Keratinocyte (primary cell): ENCODE measurements around the gene ARID1B. TPM values are rescaled to one million over a fixed set of nuclear protein-coding genes. Genes with fewer than 3 reads are reported as not detected.

Experiments used
- DNase-seq: peaks from one replicate; pipeline ENCODE4 v3.0.0-alpha.2; 2011; ENCODE audit warnings: low read depth, missing footprints, low spot score
- FAIRE-seq: peaks from 2 replicates; lab custom pipeline; 2011; peaks lifted over from hg19 to GRCh38; lab: Jason Lieb, UNC
- H2AFZ ChIP-seq: 2 replicates; pipeline ENCODE4 v1.6.0; 2012; ENCODE audit warnings: low read length, control low read depth, inconsistent platforms; ENCODE audit not compliant: control insufficient read depth
- H3K27ac ChIP-seq: 2 replicates; pipeline ENCODE4 v1.5.1; 2011; ENCODE audit warnings: low read length; ENCODE audit not compliant: control insufficient read depth, insufficient read depth
- H3K27me3 ChIP-seq: 3 replicates; pipeline ENCODE4 v1.6.0; 2011; ENCODE audit warnings: low read length; ENCODE audit not compliant: control insufficient read depth, insufficient read depth; ENCODE audit errors: extremely low read depth
- H3K36me3 ChIP-seq, 2 experiments: 2 replicates in 1 of 2; 3 replicates in 1 of 2; pipeline ENCODE4 v1.5.1; 2011; ENCODE audit warnings: low read length in 2 of 2, mild to moderate bottlenecking in 1 of 2; ENCODE audit not compliant: control insufficient read depth in 2 of 2, insufficient read depth in 2 of 2; ENCODE audit errors: extremely low read depth in 1 of 2
- H3K4me1 ChIP-seq: 3 replicates; pipeline ENCODE4 v1.5.1; 2011; ENCODE audit warnings: low read length; ENCODE audit not compliant: control insufficient read depth, insufficient read depth; ENCODE audit errors: extremely low read depth
- H3K4me2 ChIP-seq: 3 replicates; pipeline ENCODE4 v1.6.0; 2011; ENCODE audit warnings: low read depth, low read length; ENCODE audit not compliant: control insufficient read depth, insufficient read depth; ENCODE audit errors: extremely low read depth
- H3K4me3 ChIP-seq, 3 experiments: fragments of 200-600 bp in 1 of 3; sonication (generic) in 1 of 3; 2 replicates in 2 of 3; 3 replicates in 1 of 3; pipeline ENCODE4 v1.5.1; 2011 to 2016; ENCODE audit warnings: low read length in 3 of 3, mild to moderate bottlenecking in 3 of 3, control low read depth in 2 of 3, inconsistent platforms in 1 of 3, low read depth in 1 of 3, mixed read lengths in 1 of 3, mixed run types in 1 of 3, moderate library complexity in 1 of 3; ENCODE audit not compliant: control insufficient read depth in 2 of 3, insufficient read depth in 2 of 3; ENCODE audit errors: extremely low read depth in 1 of 3
- H3K79me2 ChIP-seq: 2 replicates; pipeline ENCODE4 v1.6.0; 2012; ENCODE audit warnings: low read length; ENCODE audit not compliant: control insufficient read depth, insufficient read depth
- H3K9ac ChIP-seq: 3 replicates; pipeline ENCODE4 v1.6.0; 2011; ENCODE audit warnings: low read length; ENCODE audit not compliant: control insufficient read depth, insufficient read depth; ENCODE audit errors: extremely low read depth
- H3K9me1 ChIP-seq: 3 replicates; pipeline ENCODE4 v1.6.0; 2011; ENCODE audit warnings: low read length; ENCODE audit not compliant: control insufficient read depth, insufficient read depth; ENCODE audit errors: extremely low read depth
- H3K9me3 ChIP-seq: 2 replicates; pipeline ENCODE4 v1.5.1; 2012; ENCODE audit warnings: low read depth, low read length; ENCODE audit not compliant: control insufficient read depth
- H4K20me1 ChIP-seq: 3 replicates; pipeline ENCODE4 v1.6.0; 2011; ENCODE audit warnings: low read length; ENCODE audit not compliant: control insufficient read depth, insufficient read depth; ENCODE audit errors: extremely low read depth
- EZH2 ChIP-seq: IDR thresholded peaks from one replicate; pipeline ENCODE4 v1.6.1; 2012; ENCODE audit warnings: inconsistent platforms, mild to moderate bottlenecking, low read length, moderate library complexity
- dilution Hi-C: fragments of 300-500 bp; cut with MboI; formaldehyde crosslinking; loops from one replicate; pipeline ENCODE4 v1.7.0; 2020; ENCODE audit warnings: low sequenced_read_pairs; ENCODE audit not compliant: extremely low pct_ligation_motif_present
- polyA plus RNA-seq, 5 experiments: library from polyadenylated mRNA; depleted of rRNA in 3 of 5; stranded (reverse) in 3 of 5; stranded (forward) in 1 of 5; unstranded in 1 of 5; fragments of >200 nt; gene quantifications; 1 replicate in 1 of 5; 2 replicates in 3 of 5; 3 replicates in 1 of 5; pipeline versions ENCODE4 v1.2.1 to v1.2.3, GENCODE V29; 2011 to 2012; ENCODE audit warnings: missing spikeins in 2 of 5, low read depth in 1 of 5, low replicate concordance in 1 of 5
- TF ChIP-seq, protein P1 (sequence below), 3 experiments: IDR thresholded peaks in 1 of 3; conservative IDR thresholded peaks in 1 of 3; optimal IDR thresholded peaks in 1 of 3; 2 replicates in 2 of 3; 3 replicates in 1 of 3; pipeline versions ENCODE3 to v1.5.1; 2011; ENCODE audit warnings: low read length in 3 of 3, mild to moderate bottlenecking in 3 of 3, moderate library complexity in 2 of 3, control low read depth in 1 of 3, inconsistent platforms in 1 of 3; ENCODE audit not compliant: insufficient read depth in 2 of 3; ENCODE audit errors: extremely low read depth in 1 of 3

Gene ARID1B
- polyA plus RNA-seq, 1 donor (not counting 4 experiments of a cell fraction or from before 2014, with no cell fraction given), result 14.9 TPM

DNA sequence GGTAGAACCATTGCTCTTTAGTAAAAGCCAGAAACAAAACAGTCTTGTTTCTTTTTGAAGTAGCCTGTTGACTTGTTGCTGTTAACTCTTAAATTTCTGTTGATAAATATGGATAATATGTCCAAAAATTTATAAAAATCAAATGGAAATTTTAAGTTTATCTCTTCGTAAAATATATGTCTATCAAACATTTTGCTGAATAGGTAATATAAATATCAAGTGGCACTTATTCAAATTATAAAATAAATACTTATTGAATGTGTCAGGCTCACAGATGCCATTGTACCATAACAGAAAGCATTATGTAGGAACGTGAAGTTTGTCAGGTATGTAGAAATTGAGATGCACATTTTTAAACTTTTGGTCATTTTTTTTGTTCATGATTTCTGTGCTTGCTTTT, 216.5 kb downstream of the ARID1B start:
- Histone ChIP-seq H3K4me2 (no peak overlapping the region), H3K79me2 (peaks cover 43% of the 10 kb centered on the region), H2AFZ (no peak overlapping the region), H3K36me3 (no peaks in the 10 kb centered on the region), H4K20me1 (peaks cover 2% of the 10 kb centered on the region), H3K9me3 (no peaks in the 10 kb centered on the region), H3K27me3 (no peaks in the 10 kb centered on the region), H3K9ac (no peak overlapping the region), H3K9me1 (no peaks in the 10 kb centered on the region), H3K4me3 (no peak overlapping the region), H3K27ac (no peak overlapping the region), H3K4me1 (peaks cover 1% of the 10 kb centered on the region)
- dilution Hi-C loops, result no loop called here
- FAIRE-seq, result no peak
- DNase-seq, result no peak
- TF ChIP-seq EZH2, result no peak
- TF ChIP-seq, protein P1, sequence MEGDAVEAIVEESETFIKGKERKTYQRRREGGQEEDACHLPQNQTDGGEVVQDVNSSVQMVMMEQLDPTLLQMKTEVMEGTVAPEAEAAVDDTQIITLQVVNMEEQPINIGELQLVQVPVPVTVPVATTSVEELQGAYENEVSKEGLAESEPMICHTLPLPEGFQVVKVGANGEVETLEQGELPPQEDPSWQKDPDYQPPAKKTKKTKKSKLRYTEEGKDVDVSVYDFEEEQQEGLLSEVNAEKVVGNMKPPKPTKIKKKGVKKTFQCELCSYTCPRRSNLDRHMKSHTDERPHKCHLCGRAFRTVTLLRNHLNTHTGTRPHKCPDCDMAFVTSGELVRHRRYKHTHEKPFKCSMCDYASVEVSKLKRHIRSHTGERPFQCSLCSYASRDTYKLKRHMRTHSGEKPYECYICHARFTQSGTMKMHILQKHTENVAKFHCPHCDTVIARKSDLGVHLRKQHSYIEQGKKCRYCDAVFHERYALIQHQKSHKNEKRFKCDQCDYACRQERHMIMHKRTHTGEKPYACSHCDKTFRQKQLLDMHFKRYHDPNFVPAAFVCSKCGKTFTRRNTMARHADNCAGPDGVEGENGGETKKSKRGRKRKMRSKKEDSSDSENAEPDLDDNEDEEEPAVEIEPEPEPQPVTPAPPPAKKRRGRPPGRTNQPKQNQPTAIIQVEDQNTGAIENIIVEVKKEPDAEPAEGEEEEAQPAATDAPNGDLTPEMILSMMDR (optimal IDR thresholded peaks at IDR 0.05 in 1 of 3, IDR thresholded peaks at IDR 0.05 in 1 of 3, conservative IDR thresholded peaks at IDR 0.05 in 1 of 3; ENCODE audit: extremely low read depth in 1 of 3, insufficient read depth in 2 of 3, low read length in 3 of 3), result no peak

DNA sequence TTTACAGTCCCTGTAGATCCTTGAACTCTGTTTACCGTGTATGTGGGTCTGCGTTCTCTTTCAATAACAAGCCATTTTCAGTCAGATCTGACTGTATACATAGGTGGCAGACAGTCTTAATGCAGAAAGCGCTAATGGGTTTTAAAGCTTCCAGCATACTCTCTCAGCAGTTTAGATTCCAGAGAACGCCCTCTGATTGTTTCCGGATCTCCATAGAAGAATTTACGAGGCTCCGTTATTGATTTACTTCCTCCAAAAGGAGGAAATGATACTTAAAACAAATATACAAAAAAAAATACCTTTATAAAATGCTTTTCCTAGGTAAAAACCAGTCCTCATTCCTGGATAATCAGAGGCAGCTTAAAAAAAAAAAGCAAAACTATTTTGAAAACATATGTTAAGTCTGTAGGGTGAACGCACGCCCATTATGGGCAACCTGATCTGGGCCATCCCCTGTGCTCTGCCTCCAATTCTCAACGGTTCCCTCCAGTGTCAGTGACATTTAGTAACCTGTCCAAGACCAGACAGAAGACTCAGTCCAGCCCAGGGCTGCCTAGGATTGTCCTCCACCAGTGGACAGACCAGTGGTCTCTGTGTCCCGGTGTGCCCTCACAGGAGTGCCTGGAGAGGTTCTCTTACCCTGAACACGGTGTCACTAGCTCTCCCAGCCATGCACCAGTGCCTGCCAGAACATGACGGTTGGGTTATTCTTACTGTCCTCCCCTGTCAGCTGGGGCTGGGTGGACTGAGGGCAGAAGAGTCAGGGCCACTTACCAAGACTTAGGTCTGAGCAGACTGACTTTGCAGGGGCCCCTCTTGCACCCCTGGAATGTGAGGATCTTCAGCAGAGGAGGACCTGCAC, 217.3 kb downstream of the ARID1B start:
- Histone ChIP-seq H3K4me3 (no peak overlapping the region), H3K79me2 (peaks cover 36% of the 10 kb centered on the region), H3K27ac (no peak overlapping the region), H2AFZ (no peak overlapping the region), H3K4me2 (no peak overlapping the region), H3K27me3 (no peaks in the 10 kb centered on the region), H3K9me3 (no peaks in the 10 kb centered on the region), H3K4me1 (no peaks in the 10 kb centered on the region), H3K36me3 (no peaks in the 10 kb centered on the region), H3K9ac (no peak overlapping the region), H3K9me1 (no peaks in the 10 kb centered on the region), H4K20me1 (peaks cover 2% of the 10 kb centered on the region)
- dilution Hi-C loops, result no loop called here
- TF ChIP-seq EZH2, result no peak
- TF ChIP-seq, protein P1 (optimal IDR thresholded peaks at IDR 0.05 in 1 of 3, IDR thresholded peaks at IDR 0.05 in 1 of 3, conservative IDR thresholded peaks at IDR 0.05 in 1 of 3; ENCODE audit: extremely low read depth in 1 of 3, insufficient read depth in 2 of 3, low read length in 3 of 3), result no peak
- FAIRE-seq (no peak), DNase-seq (no peak)
